SK-N-SH (cell line): ENCODE measurements around the gene KRTAP9-4. TPM values are rescaled to one million over a fixed set of nuclear protein-coding genes. Genes with fewer than 3 reads are reported as not detected.

Source experiments
- CTCF ChIA-PET: fragments of 300-600, 350-600 bp; formaldehyde crosslinking; extraction: SDS; loops from one replicate; lab custom pipeline; 2021; lab: Yijun Ruan, JAX
- POLR2A ChIA-PET: fragments of 350-600 bp; sonication (Branson Sonifier 250); formaldehyde crosslinking; extraction: SDS; loops from one replicate; lab custom pipeline; 2020; ENCODE audit warnings: antibody characterized with exemption, inconsistent platforms; lab: Yijun Ruan, JAX
- DNase-seq: peaks from one replicate; pipeline ENCODE4 v3.0.0; 2012
- H2AFZ ChIP-seq: fragments of 200-600 bp; sonication (generic); 2 replicates; pipeline ENCODE4 v1.8.1; 2016; ENCODE audit warnings: antibody characterized with exemption, mild to moderate bottlenecking, low read depth
- H3F3A ChIP-seq: fragments of 200-600 bp; sonication (generic); replicated peaks from 2 replicates; pipeline ENCODE3; 2016; ENCODE audit warnings: antibody characterized with exemption, mild to moderate bottlenecking; ENCODE audit not compliant: insufficient read depth
- H3K27ac ChIP-seq, 2 experiments: fragments of 200-500 bp in 1 of 2; fragments of 200-600 bp in 1 of 2; sonication (Bioruptor generic) in 1 of 2; sonication (generic), shearing (Covaris generic) in 1 of 2; 2 replicates each; pipeline versions ENCODE4 v1.5.1 to v1.6.1; 2014 to 2016; ENCODE audit warnings: low read depth in 2 of 2, inconsistent platforms in 1 of 2, low read length in 1 of 2, mild to moderate bottlenecking in 1 of 2, mixed read lengths in 1 of 2
- H3K27me3 ChIP-seq: fragments of 200-600 bp; sonication (generic), shearing (Covaris generic); 2 replicates; pipeline ENCODE4 v1.6.1; 2016; ENCODE audit warnings: mixed run types; ENCODE audit not compliant: insufficient read depth
- H3K36me3 ChIP-seq, 2 experiments: fragments of 200-500 bp in 1 of 2; fragments of 200-600 bp in 1 of 2; sonication (Bioruptor generic) in 1 of 2; sonication (generic) in 1 of 2; replicated peaks in 1 of 2; 2 replicates each; pipeline versions ENCODE3 to v1.5.1; 2014 to 2016; ENCODE audit warnings: low read length in 1 of 2, mild to moderate bottlenecking in 1 of 2; ENCODE audit not compliant: insufficient read depth in 2 of 2, control insufficient read depth in 1 of 2
- H3K4me1 ChIP-seq, 2 experiments: fragments of 200-500 bp in 1 of 2; fragments of 200-600 bp in 1 of 2; sonication (Bioruptor generic) in 1 of 2; sonication (generic), shearing (Covaris generic) in 1 of 2; 2 replicates each; pipeline versions ENCODE4 v1.5.1 to v1.6.1; 2014 to 2016; ENCODE audit warnings: low read depth in 1 of 2, low read length in 1 of 2, mixed run types in 1 of 2; ENCODE audit not compliant: insufficient read depth in 2 of 2, control insufficient read depth in 1 of 2
- H3K4me2 ChIP-seq: fragments of 200-600 bp; sonication (generic), shearing (Covaris generic); 2 replicates; pipeline ENCODE4 v1.6.1; 2017; ENCODE audit warnings: mixed run types
- H3K4me3 ChIP-seq, 2 experiments: fragments of 200-500 bp in 1 of 2; fragments of 200-600 bp in 1 of 2; sonication (Bioruptor generic) in 1 of 2; sonication (generic), shearing (Covaris generic) in 1 of 2; 2 replicates each; pipeline versions ENCODE4 v1.5.1 to v1.8.1; 2014 to 2016; ENCODE audit warnings: low read depth in 2 of 2, inconsistent platforms in 1 of 2, low read length in 1 of 2, mild to moderate bottlenecking in 1 of 2, mixed read lengths in 1 of 2, moderate library complexity in 1 of 2
- H3K79me2 ChIP-seq: fragments of 200-600 bp; sonication (generic); 2 replicates; pipeline ENCODE4 v1.8.1; 2017; ENCODE audit warnings: mild to moderate bottlenecking; ENCODE audit not compliant: insufficient read depth
- H3K9ac ChIP-seq: fragments of 200-600 bp; sonication (generic); 2 replicates; pipeline ENCODE4 v1.6.1; 2017; ENCODE audit warnings: mixed run types
- H3K9me2 ChIP-seq: fragments of 200-600 bp; sonication (generic); 2 replicates; pipeline ENCODE4 v1.6.1; 2017; ENCODE audit warnings: mixed run types
- H3K9me3 ChIP-seq: fragments of 200-600 bp; sonication (generic); 2 replicates; pipeline ENCODE4 v1.6.1; 2017; ENCODE audit warnings: mixed run types, mild to moderate bottlenecking, moderate library complexity
- H4K20me1 ChIP-seq: fragments of 200-600 bp; sonication (generic); 2 replicates; pipeline ENCODE4 v1.6.1; 2017; ENCODE audit warnings: mild to moderate bottlenecking, mixed run types; ENCODE audit not compliant: insufficient read depth
- EP300 ChIP-seq, 2 experiments: IDR thresholded peaks; 2 replicates each; pipeline versions ENCODE4 v1.4.0 to v1.6.1; 2012; ENCODE audit warnings: borderline replicate concordance in 1 of 2, low read depth in 1 of 2, low read length in 1 of 2
- GATA2 ChIP-seq: sonication (generic); formaldehyde crosslinking; IDR thresholded peaks from 2 replicates; pipeline ENCODE4 v1.5.0; 2020; ENCODE audit warnings: mild to moderate bottlenecking, missing genetic modification reagents
- MXI1 ChIP-seq: IDR thresholded peaks from 2 replicates; pipeline ENCODE4 v1.6.1; 2012; ENCODE audit warnings: mild to moderate bottlenecking, low read depth, low read length, improper control_type of control experiment
- POLR2AphosphoS5 ChIP-seq: IDR thresholded peaks from 2 replicates; pipeline ENCODE4 v1.6.1; 2012; ENCODE audit warnings: low read depth, low read length
- SIN3A ChIP-seq: IDR thresholded peaks from 2 replicates; pipeline ENCODE4 v1.6.1; 2012; ENCODE audit warnings: low read depth, mild to moderate bottlenecking, low read length, moderate library complexity, borderline replicate concordance
- TEAD4 ChIP-seq: IDR thresholded peaks from 2 replicates; pipeline ENCODE4 v1.4.0; 2012; ENCODE audit warnings: mild to moderate bottlenecking, borderline replicate concordance; ENCODE audit not compliant: insufficient read depth
- WGBS: methylation state at CpG from one replicate; pipeline ENCODE4 v1.1.6; 2017; ENCODE audit warnings: low lambda C conversion rate; 5-methylcytosine and 5-hydroxymethylcytosine counted together
- polyA plus RNA-seq, 3 experiments: library from polyadenylated mRNA; depleted of rRNA; stranded (reverse); fragments of >200 nt; gene quantifications; 2 replicates each; pipeline ENCODE4 v1.2.3, GENCODE V29; 2012
- TF ChIP-seq, protein P1 (sequence below): IDR thresholded peaks from 2 replicates; pipeline ENCODE4; 2012
- TF ChIP-seq, protein P2 (sequence below): IDR thresholded peaks from 2 replicates; pipeline ENCODE4 v1.4.0; 2012; ENCODE audit warnings: low read depth, borderline replicate concordance
- TF ChIP-seq, protein P3 (sequence below): fragments of 200-600 bp; sonication (generic); IDR thresholded peaks from 2 replicates; pipeline ENCODE4 v1.6.1; 2017; ENCODE audit warnings: antibody characterized with exemption, mild to moderate bottlenecking, moderate library complexity

The KRTAP9-4 gene
- polyA plus RNA-seq, 1 of the 3 experiments (the other 2 are of a cell fraction) = not detected

DNA sequence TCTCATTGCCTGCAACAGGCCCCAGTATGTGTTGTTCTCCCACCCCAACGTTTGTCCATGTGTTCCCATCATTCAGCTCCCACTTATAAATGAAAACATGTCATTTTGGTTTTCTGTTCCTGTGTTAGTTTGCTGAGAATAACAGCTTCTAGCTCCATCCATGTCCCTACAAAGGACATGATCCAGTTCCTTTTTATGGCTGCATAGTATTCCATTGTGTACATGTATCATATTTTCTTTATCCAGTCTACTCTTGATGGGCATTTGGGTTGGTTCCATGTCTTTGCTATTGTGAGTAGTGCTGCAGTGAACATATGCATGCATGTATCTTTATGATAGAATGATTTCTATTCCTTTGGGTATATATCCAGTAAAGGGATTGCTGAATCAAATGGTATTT, 33.8 kb upstream of the KRTAP9-4 start:
- Histone ChIP-seq H2AFZ (no peak overlapping the region), H3K4me2 (no peak overlapping the region), H3K4me3 (no peak overlapping the region), H3K4me1 (no peaks in the 10 kb centered on the region), H3K9ac (no peak overlapping the region), H3K79me2 (no peaks in the 10 kb centered on the region), H3K9me2 (no peaks in the 10 kb centered on the region), H3K27me3 (peaks cover 44% of the 10 kb centered on the region; the same call in 1 of the 2 replicates), H3K27ac (no peak overlapping the region)
- CTCF ChIA-PET = no interaction called here
- 18% methylated on average over 1 of the region's 1 CpG for WGBS
- no peak for DNase-seq
- TF ChIP-seq GATA2 (CRISPR knock-in tag) (no peak), EP300 (IDR thresholded peaks at IDR 0.05; ENCODE audit: borderline replicate concordance in 1 of 2, low read depth in 1 of 2, low read length in 1 of 2) (no peak), TEAD4 (no peak)
- TF ChIP-seq, all 33 proteins: peak for 0
- POLR2A ChIA-PET = no interaction called here
- H4K20me1 ChIP-seq = no peaks in the 10 kb centered on the region
- no peaks in the 10 kb centered on the region for H3K36me3 ChIP-seq
- no peaks in the 10 kb centered on the region for H3K9me3 ChIP-seq
- H3F3A ChIP-seq = no peaks in the 10 kb centered on the region

DNA sequence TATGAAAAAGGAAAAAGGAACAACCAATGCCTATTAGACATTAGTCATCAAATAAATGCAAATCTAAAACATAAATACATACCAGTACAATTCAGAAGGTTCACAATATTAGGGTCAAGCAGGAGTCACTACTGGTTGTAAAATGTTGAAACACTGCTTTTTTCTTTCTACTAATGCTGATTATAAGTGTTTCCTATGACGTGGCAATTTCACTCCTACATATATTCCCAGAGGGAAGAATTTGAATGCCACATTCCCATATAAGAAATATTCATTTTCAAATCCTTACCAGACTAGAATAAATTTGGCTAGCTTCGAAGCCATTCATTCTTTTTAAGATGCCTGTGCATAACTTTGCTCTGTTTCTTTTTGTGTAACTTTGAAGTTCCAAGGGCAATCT, 25.7 kb upstream of the KRTAP9-4 start:
- POLR2A ChIA-PET = no interaction called here
- no peaks in the 10 kb centered on the region for H3K9me2 ChIP-seq
- no peaks in the 10 kb centered on the region for H3K79me2 ChIP-seq
- no peaks in the 10 kb centered on the region for H3K4me1 ChIP-seq
- no peaks in the 10 kb centered on the region for H4K20me1 ChIP-seq
- peaks cover under 1% of the 10 kb centered on the region; the same call in 1 of the 2 replicates for H3K27me3 ChIP-seq
- no peak overlapping the region for H3K4me2 ChIP-seq
- H3K9ac ChIP-seq = no peak overlapping the region
- H3K27ac ChIP-seq = no peak overlapping the region
- H2AFZ ChIP-seq = no peak overlapping the region
- no peaks in the 10 kb centered on the region for H3F3A ChIP-seq
- H3K36me3 ChIP-seq = no peaks in the 10 kb centered on the region
- H3K4me3 ChIP-seq = no peak overlapping the region
- CTCF ChIA-PET = no interaction called here
- 6% methylated on average over 2 of the region's 2 CpGs for WGBS
- TF ChIP-seq SIN3A (no peak), POLR2AphosphoS5 (no peak), MXI1 (no peak)
- TF ChIP-seq, protein P1, sequence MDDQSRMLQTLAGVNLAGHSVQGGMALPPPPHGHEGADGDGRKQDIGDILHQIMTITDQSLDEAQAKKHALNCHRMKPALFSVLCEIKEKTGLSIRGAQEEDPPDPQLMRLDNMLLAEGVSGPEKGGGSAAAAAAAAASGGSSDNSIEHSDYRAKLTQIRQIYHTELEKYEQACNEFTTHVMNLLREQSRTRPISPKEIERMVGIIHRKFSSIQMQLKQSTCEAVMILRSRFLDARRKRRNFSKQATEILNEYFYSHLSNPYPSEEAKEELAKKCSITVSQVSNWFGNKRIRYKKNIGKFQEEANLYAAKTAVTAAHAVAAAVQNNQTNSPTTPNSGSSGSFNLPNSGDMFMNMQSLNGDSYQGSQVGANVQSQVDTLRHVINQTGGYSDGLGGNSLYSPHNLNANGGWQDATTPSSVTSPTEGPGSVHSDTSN = no peak
- TF ChIP-seq, protein P2, sequence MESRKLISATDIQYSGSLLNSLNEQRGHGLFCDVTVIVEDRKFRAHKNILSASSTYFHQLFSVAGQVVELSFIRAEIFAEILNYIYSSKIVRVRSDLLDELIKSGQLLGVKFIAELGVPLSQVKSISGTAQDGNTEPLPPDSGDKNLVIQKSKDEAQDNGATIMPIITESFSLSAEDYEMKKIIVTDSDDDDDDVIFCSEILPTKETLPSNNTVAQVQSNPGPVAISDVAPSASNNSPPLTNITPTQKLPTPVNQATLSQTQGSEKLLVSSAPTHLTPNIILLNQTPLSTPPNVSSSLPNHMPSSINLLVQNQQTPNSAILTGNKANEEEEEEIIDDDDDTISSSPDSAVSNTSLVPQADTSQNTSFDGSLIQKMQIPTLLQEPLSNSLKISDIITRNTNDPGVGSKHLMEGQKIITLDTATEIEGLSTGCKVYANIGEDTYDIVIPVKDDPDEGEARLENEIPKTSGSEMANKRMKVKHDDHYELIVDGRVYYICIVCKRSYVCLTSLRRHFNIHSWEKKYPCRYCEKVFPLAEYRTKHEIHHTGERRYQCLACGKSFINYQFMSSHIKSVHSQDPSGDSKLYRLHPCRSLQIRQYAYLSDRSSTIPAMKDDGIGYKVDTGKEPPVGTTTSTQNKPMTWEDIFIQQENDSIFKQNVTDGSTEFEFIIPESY = no peak
- TF ChIP-seq, protein P3, sequence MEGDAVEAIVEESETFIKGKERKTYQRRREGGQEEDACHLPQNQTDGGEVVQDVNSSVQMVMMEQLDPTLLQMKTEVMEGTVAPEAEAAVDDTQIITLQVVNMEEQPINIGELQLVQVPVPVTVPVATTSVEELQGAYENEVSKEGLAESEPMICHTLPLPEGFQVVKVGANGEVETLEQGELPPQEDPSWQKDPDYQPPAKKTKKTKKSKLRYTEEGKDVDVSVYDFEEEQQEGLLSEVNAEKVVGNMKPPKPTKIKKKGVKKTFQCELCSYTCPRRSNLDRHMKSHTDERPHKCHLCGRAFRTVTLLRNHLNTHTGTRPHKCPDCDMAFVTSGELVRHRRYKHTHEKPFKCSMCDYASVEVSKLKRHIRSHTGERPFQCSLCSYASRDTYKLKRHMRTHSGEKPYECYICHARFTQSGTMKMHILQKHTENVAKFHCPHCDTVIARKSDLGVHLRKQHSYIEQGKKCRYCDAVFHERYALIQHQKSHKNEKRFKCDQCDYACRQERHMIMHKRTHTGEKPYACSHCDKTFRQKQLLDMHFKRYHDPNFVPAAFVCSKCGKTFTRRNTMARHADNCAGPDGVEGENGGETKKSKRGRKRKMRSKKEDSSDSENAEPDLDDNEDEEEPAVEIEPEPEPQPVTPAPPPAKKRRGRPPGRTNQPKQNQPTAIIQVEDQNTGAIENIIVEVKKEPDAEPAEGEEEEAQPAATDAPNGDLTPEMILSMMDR = no peak
- no peak for DNase-seq
- no peaks in the 10 kb centered on the region for H3K9me3 ChIP-seq
